Measurements from ENCODE around the gene KIF26B. TPM values are rescaled to one million over a fixed set of nuclear protein-coding genes. Genes with fewer than 3 reads are reported as not detected.

KIF26B gene
- 0.22 TPM for polyA plus RNA-seq (2013)

- H3K4me1 ChIP-seq (ENCODE audit: control extremely low read depth in 1 of 4, control insufficient read depth in 4 of 4, insufficient read depth in 4 of 4, low read length in 3 of 4) = peaks cover 5 to 41% (median 37%) of the 10 kb centered on the region in 4 experiments
- WGBS (ENCODE audit: insufficient coverage) = under 1% methylated on average over 61 of the region's 83 CpGs
- no peaks in the 10 kb centered on the region for H3K36me3 ChIP-seq (ENCODE audit: control insufficient read depth in 4 of 4, insufficient read depth in 4 of 4, low read length in 3 of 4)
- H3K4me3 ChIP-seq (ENCODE audit: control insufficient read depth in 1 of 7, extremely low read depth in 1 of 7, insufficient read depth in 4 of 7, low read depth in 2 of 7, low read length in 6 of 7) = peak within 1 kb of the TSS; percentile 4 to 79 (median 73)
- H3K27me3 ChIP-seq (replicated peaks in 2 of 5; ENCODE audit: control insufficient read depth in 4 of 5, insufficient read depth in 5 of 5, low read length in 4 of 5) = peaks cover 5 to 42% (median 29%) of the 10 kb centered on the region in 5 experiments
- ChIA-PET POLR2A (interaction anchor here (0.6 kb wide), 1 partner anchor 261 kb away, joined by 3 read pairs; no protein-coding TSS in a partner anchor), CTCF (interaction anchor here (0.6 to 2.5 kb wide), 6 partner anchors 227 to 1295 kb away, joined by 3 to 26 read pairs (median 6); no protein-coding TSS in a partner anchor)
- H3K9me3 ChIP-seq (ENCODE audit: control extremely low read depth in 1 of 5, control insufficient read depth in 4 of 5, insufficient read depth in 2 of 5, low read depth in 1 of 5, low read length in 4 of 5) = peaks cover 0 to 7% (median 0%) of the 10 kb centered on the region in 5 experiments
- DNase-seq = peak; percentile 46 to 77 (median 69)
- H3K27ac ChIP-seq (ENCODE audit: insufficient read depth in 1 of 2, low read depth in 1 of 2, low read length in 2 of 2, poor library complexity in 1 of 2, severe bottlenecking in 2 of 2) = no peak within 1 kb of the TSS
These were observed at the start of gene KIF26B for GRCh38 chr1:245154429-245155271. Gene KIF26B, plus strand, starts transcription at chr1:245154985. Its CDS starts 440 bp downstream, at chr1:245155425.

- POLR2A ChIA-PET = interaction anchor here (0.6 kb wide), 1 partner anchor 38 kb away, joined by 3 read pairs; no protein-coding TSS in a partner anchor
- no peaks in the 10 kb centered on the region for H3K27me3 ChIP-seq (replicated peaks in 2 of 5; ENCODE audit: control insufficient read depth in 4 of 5, insufficient read depth in 5 of 5, low read length in 4 of 5)
- H3K36me3 ChIP-seq (ENCODE audit: control insufficient read depth in 4 of 4, insufficient read depth in 4 of 4, low read length in 3 of 4) = no peaks in the 10 kb centered on the region
- H3K9me3 ChIP-seq (ENCODE audit: control extremely low read depth in 1 of 5, control insufficient read depth in 4 of 5, insufficient read depth in 2 of 5, low read depth in 1 of 5, low read length in 4 of 5) = no peaks in the 10 kb centered on the region
- CTCF ChIA-PET = no interaction called here
- H3K4me1 ChIP-seq (ENCODE audit: control extremely low read depth in 1 of 4, control insufficient read depth in 4 of 4, insufficient read depth in 4 of 4, low read length in 3 of 4) = peaks cover 0 to 7% (median 0%) of the 10 kb centered on the region in 4 experiments
- WGBS (ENCODE audit: insufficient coverage) = 100% methylated on average over 3 of the region's 3 CpGs
- H3K4me3 ChIP-seq (ENCODE audit: control insufficient read depth in 1 of 7, extremely low read depth in 1 of 7, insufficient read depth in 4 of 7, low read depth in 2 of 7, low read length in 6 of 7) = no peak overlapping the region
- DNase-seq = no peak
- no peak overlapping the region for H3K27ac ChIP-seq (ENCODE audit: insufficient read depth in 1 of 2, low read depth in 1 of 2, low read length in 2 of 2, poor library complexity in 1 of 2, severe bottlenecking in 2 of 2)
These were observed 49.7 kb upstream of the KIF26B start for GRCh38 chr1:245105042-245105441.

GRCh38 chr1:245105815-245106410, 48.9 kb upstream of the KIF26B start:
- Histone ChIP-seq H3K27me3 (replicated peaks in 2 of 5; ENCODE audit: control insufficient read depth in 4 of 5, insufficient read depth in 5 of 5, low read length in 4 of 5) (no peaks in the 10 kb centered on the region), H3K4me3 (ENCODE audit: control insufficient read depth in 1 of 7, extremely low read depth in 1 of 7, insufficient read depth in 4 of 7, low read depth in 2 of 7, low read length in 6 of 7) (no peak overlapping the region), H3K9me3 (ENCODE audit: control extremely low read depth in 1 of 5, control insufficient read depth in 4 of 5, insufficient read depth in 2 of 5, low read depth in 1 of 5, low read length in 4 of 5) (no peaks in the 10 kb centered on the region), H3K4me1 (ENCODE audit: control extremely low read depth in 1 of 4, control insufficient read depth in 4 of 4, insufficient read depth in 4 of 4, low read length in 3 of 4) (peaks cover 0 to 12% (median 0%) of the 10 kb centered on the region in 4 experiments), H3K36me3 (ENCODE audit: control insufficient read depth in 4 of 4, insufficient read depth in 4 of 4, low read length in 3 of 4) (no peaks in the 10 kb centered on the region), H3K27ac (ENCODE audit: insufficient read depth in 1 of 2, low read depth in 1 of 2, low read length in 2 of 2, poor library complexity in 1 of 2, severe bottlenecking in 2 of 2) (no peak overlapping the region)
- ChIA-PET POLR2A (interaction anchor here (0.6 kb wide), 1 partner anchor 75 kb away, joined by 4 read pairs; no protein-coding TSS in a partner anchor), CTCF (no interaction called here)
- WGBS (ENCODE audit: insufficient coverage) = 93% methylated on average over 3 of the region's 5 CpGs
- no peak for DNase-seq

- Histone ChIP-seq H3K4me1 (ENCODE audit: control extremely low read depth in 1 of 4, control insufficient read depth in 4 of 4, insufficient read depth in 4 of 4, low read length in 3 of 4) (peaks cover 0 to 12% (median 0%) of the 10 kb centered on the region in 4 experiments), H3K27ac (ENCODE audit: insufficient read depth in 1 of 2, low read depth in 1 of 2, low read length in 2 of 2, poor library complexity in 1 of 2, severe bottlenecking in 2 of 2) (no peak overlapping the region), H3K36me3 (ENCODE audit: control insufficient read depth in 4 of 4, insufficient read depth in 4 of 4, low read length in 3 of 4) (no peaks in the 10 kb centered on the region), H3K4me3 (ENCODE audit: control insufficient read depth in 1 of 7, extremely low read depth in 1 of 7, insufficient read depth in 4 of 7, low read depth in 2 of 7, low read length in 6 of 7) (no peak overlapping the region), H3K9me3 (ENCODE audit: control extremely low read depth in 1 of 5, control insufficient read depth in 4 of 5, insufficient read depth in 2 of 5, low read depth in 1 of 5, low read length in 4 of 5) (no peaks in the 10 kb centered on the region), H3K27me3 (replicated peaks in 2 of 5; ENCODE audit: control insufficient read depth in 4 of 5, insufficient read depth in 5 of 5, low read length in 4 of 5) (no peaks in the 10 kb centered on the region)
- CTCF ChIA-PET = no interaction called here
- POLR2A ChIA-PET = no interaction called here
- WGBS (ENCODE audit: insufficient coverage) = 100% methylated on average over 7 of the region's 7 CpGs
- DNase-seq = no peak
These were observed 47.0 kb upstream of the KIF26B start for GRCh38 chr1:245107776-245108114.

- Histone ChIP-seq H3K36me3 (ENCODE audit: control insufficient read depth in 4 of 4, insufficient read depth in 4 of 4, low read length in 3 of 4) (no peaks in the 10 kb centered on the region), H3K4me1 (ENCODE audit: control extremely low read depth in 1 of 4, control insufficient read depth in 4 of 4, insufficient read depth in 4 of 4, low read length in 3 of 4) (peaks cover 0 to 12% (median 0%) of the 10 kb centered on the region in 4 experiments), H3K4me3 (ENCODE audit: control insufficient read depth in 1 of 7, extremely low read depth in 1 of 7, insufficient read depth in 4 of 7, low read depth in 2 of 7, low read length in 6 of 7) (no peak overlapping the region), H3K27me3 (replicated peaks in 2 of 5; ENCODE audit: control insufficient read depth in 4 of 5, insufficient read depth in 5 of 5, low read length in 4 of 5) (no peaks in the 10 kb centered on the region), H3K9me3 (ENCODE audit: control extremely low read depth in 1 of 5, control insufficient read depth in 4 of 5, insufficient read depth in 2 of 5, low read depth in 1 of 5, low read length in 4 of 5) (no peaks in the 10 kb centered on the region), H3K27ac (ENCODE audit: insufficient read depth in 1 of 2, low read depth in 1 of 2, low read length in 2 of 2, poor library complexity in 1 of 2, severe bottlenecking in 2 of 2) (no peak overlapping the region)
- WGBS (ENCODE audit: insufficient coverage) = 100% methylated on average over 3 of the region's 4 CpGs
- POLR2A ChIA-PET = no interaction called here
- CTCF ChIA-PET = no interaction called here
- DNase-seq = no peak
These were observed 46.5 kb upstream of the KIF26B start for GRCh38 chr1:245108246-245108645.

- WGBS (ENCODE audit: insufficient coverage) = 68% methylated on average over 7 of the region's 7 CpGs
- no peaks in the 10 kb centered on the region for H3K9me3 ChIP-seq (ENCODE audit: control extremely low read depth in 1 of 5, control insufficient read depth in 4 of 5, insufficient read depth in 2 of 5, low read depth in 1 of 5, low read length in 4 of 5)
- H3K4me1 ChIP-seq (ENCODE audit: control extremely low read depth in 1 of 4, control insufficient read depth in 4 of 4, insufficient read depth in 4 of 4, low read length in 3 of 4) = peaks cover 0 to 12% (median 0%) of the 10 kb centered on the region in 4 experiments
- CTCF ChIA-PET = no interaction called here
- no peaks in the 10 kb centered on the region for H3K27me3 ChIP-seq (replicated peaks in 2 of 5; ENCODE audit: control insufficient read depth in 4 of 5, insufficient read depth in 5 of 5, low read length in 4 of 5)
- no peak for DNase-seq
- no peak overlapping the region for H3K27ac ChIP-seq (ENCODE audit: insufficient read depth in 1 of 2, low read depth in 1 of 2, low read length in 2 of 2, poor library complexity in 1 of 2, severe bottlenecking in 2 of 2)
- POLR2A ChIA-PET = no interaction called here
- H3K36me3 ChIP-seq (ENCODE audit: control insufficient read depth in 4 of 4, insufficient read depth in 4 of 4, low read length in 3 of 4) = no peaks in the 10 kb centered on the region
- H3K4me3 ChIP-seq (ENCODE audit: control insufficient read depth in 1 of 7, extremely low read depth in 1 of 7, insufficient read depth in 4 of 7, low read depth in 2 of 7, low read length in 6 of 7) = no peak overlapping the region
These were observed 45.9 kb upstream of the KIF26B start for GRCh38 chr1:245108909-245109308.

GRCh38 chr1:245110406-245110805, 44.4 kb upstream of the KIF26B start:
- Histone ChIP-seq H3K27ac (ENCODE audit: insufficient read depth in 1 of 2, low read depth in 1 of 2, low read length in 2 of 2, poor library complexity in 1 of 2, severe bottlenecking in 2 of 2) (no peak overlapping the region), H3K4me1 (ENCODE audit: control extremely low read depth in 1 of 4, control insufficient read depth in 4 of 4, insufficient read depth in 4 of 4, low read length in 3 of 4) (peaks cover 0 to 12% (median 0%) of the 10 kb centered on the region in 4 experiments), H3K4me3 (ENCODE audit: control insufficient read depth in 1 of 7, extremely low read depth in 1 of 7, insufficient read depth in 4 of 7, low read depth in 2 of 7, low read length in 6 of 7) (no peak overlapping the region), H3K36me3 (ENCODE audit: control insufficient read depth in 4 of 4, insufficient read depth in 4 of 4, low read length in 3 of 4) (no peaks in the 10 kb centered on the region), H3K9me3 (ENCODE audit: control extremely low read depth in 1 of 5, control insufficient read depth in 4 of 5, insufficient read depth in 2 of 5, low read depth in 1 of 5, low read length in 4 of 5) (no peaks in the 10 kb centered on the region), H3K27me3 (replicated peaks in 2 of 5; ENCODE audit: control insufficient read depth in 4 of 5, insufficient read depth in 5 of 5, low read length in 4 of 5) (no peaks in the 10 kb centered on the region)
- POLR2A ChIA-PET = no interaction called here
- WGBS (ENCODE audit: insufficient coverage) = 85% methylated on average over 2 of the region's 2 CpGs
- CTCF ChIA-PET = no interaction called here
- DNase-seq = no peak

All from common myeloid progenitor, CD34-positive (primary cell).